CD4-positive, alpha-beta T cell treated with Interleukin-1 beta for 1 hour (primary cell): ENCODE measurements around the gene FCMR.
"Not testable (repeated sequence)": the region's sequence is repeated elsewhere in the genome, so short reads cannot be mapped to it uniquely, and the experiment has no call there.

Source experiments
- DNase-seq, 2 donors: peaks; one replicate each; pipeline ENCODE4 v3.0.0-alpha.2; 2020 to 2022

The FCMR gene

GRCh38 chr1:206868264-206868663 is 53.5 kb downstream of the FCMR start:
- no peak for DNase-seq

- DNase-seq = no peak
Measured at GRCh38 chr1:206867716-206868115, 54.0 kb downstream of the FCMR start.

- DNase-seq = no peak
Measured at GRCh38 chr1:206867239-206867638, 54.5 kb downstream of the FCMR start.

GRCh38 chr1:206866062-206866461 is 55.7 kb downstream of the FCMR start:
- DNase-seq = no peak

GRCh38 chr1:206864939-206865671 is 56.6 kb downstream of the FCMR start, which contains the start of gene IL20:
Gene IL20, plus strand, starts transcription at chr1:206865623. Its CDS starts 230 bp downstream, at chr1:206865853.
- DNase-seq = peak; percentile 78 to 82

- no peak for DNase-seq
Measured at GRCh38 chr1:206863266-206863665, 58.5 kb downstream of the FCMR start.

DNA sequence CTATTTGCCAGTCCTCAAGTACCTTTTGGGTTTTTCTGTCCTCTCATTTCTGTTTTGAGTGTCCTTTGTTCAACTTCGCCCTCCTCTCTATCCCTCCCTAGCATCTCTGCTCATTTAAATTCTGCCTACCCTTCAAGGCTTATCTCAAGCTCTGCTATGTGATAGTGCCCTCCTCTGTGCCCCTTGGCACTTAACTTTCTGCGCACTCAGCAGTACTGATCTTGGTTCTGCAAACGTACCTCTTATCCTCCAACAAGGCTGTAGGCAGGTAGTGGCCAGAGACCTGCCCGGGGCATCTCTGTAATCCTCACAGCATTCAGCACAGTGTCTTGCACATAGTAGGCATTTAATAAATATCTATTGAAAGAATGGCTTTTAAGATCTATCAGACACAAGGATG is 61.6 kb downstream of the FCMR start:
- DNase-seq = no peak

DNA sequence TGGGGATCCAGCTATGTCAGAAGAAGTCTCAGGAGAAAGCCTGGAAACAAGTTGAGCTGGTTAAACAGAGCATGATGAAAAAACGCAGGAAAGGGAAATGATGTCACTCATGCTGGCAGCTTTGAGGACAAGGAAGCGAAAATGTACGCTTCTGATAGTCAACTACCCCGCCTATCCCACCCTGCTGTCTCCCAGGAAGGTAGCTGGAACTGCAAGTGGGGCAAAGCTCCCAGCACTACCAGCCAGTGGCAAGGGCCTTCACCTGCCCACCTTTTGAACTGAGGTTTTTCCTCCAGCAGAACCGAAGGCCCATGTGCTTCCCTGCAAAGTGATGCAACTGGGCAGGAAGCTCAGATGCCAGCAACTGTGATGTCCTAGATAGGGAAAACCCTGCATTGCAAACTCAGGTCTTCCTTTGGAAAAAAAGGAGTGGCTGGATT is 62.6 kb downstream of the FCMR start:
- DNase-seq = peak in 1 of 2 donors; percentile 7

- peak; percentile 1 to 11 for DNase-seq
Measured at GRCh38 chr1:206856674-206857464, 64.9 kb downstream of the FCMR start.

DNA sequence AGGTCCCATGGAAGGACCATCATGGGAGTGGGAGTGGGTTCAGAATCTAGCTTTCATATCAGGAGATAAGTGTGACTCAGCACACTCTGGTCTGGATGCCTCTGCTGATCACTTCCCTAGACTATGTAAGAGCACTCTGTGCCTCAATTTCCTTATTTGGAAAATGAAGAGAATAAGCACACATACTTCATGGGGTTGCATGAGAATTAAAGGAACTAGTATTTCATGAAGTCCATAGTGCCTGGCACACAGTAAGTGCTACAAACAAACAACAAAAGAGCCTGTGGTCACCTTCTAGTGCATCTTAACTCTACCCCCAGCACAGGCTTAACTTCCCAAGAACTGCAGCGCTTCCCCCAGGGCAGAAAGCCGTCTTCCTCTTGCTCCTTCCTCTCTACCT is 65.9 kb downstream of the FCMR start:
- no peak for DNase-seq

DNA sequence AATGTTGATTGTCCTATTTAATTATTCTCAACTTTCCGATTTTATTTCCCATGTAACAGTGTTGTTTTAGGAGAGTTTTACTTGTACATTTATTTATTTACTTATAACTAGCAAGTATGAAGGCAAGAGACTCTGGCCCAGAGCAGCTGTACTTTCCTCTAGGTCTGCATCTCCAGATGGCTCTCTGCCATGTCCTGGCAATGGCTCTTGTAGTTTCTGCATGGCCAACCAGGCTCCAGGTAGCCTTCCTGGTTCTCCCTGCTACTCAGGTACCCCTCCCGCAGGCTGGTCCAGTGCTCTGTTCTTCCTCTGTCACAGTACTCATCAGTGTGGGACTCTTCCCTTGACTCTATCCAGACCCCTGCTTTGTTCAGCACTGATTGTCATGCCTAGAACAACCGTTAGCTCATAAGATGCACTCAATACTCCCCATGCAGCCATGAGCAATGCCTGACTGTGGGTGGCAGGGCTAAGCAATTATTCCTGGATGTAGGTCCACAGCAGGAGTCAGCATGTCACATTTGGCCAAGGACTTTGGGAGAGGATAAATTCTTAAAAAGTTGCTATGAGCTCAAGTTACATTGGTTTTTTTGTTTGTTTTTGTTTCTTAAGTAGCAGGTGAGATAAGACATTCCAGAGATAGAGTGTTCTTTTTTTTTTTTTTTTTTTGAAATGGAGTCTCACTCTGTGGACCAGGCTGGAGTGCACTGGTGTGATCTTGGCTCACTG is 67.2 kb downstream of the FCMR start:
- DNase-seq = no peak

GRCh38 chr1:206853696-206854095 is 68.0 kb downstream of the FCMR start:
- DNase-seq = not testable (repeated sequence)
